Neural progenitor cell (in vitro differentiated cells): ENCODE data around the gene EPN2. TPM values are rescaled to one million over a fixed set of nuclear protein-coding genes. Genes with fewer than 3 reads are reported as not detected.

Experiments used
- DNase-seq: peaks from one replicate; pipeline ENCODE4 v3.0.0-alpha.2; 2016; ENCODE audit warnings: low spot score
- H2AFZ ChIP-seq: fragments of 200-600 bp; sonication (generic); replicated peaks from 2 replicates; pipeline ENCODE4 v1.6.1; 2016; ENCODE audit warnings: antibody characterized with exemption
- H3F3A ChIP-seq: fragments of 200-600 bp; sonication (generic); 2 replicates; pipeline ENCODE4 v1.6.1; 2016; ENCODE audit warnings: antibody characterized with exemption, low read depth
- H3K27ac ChIP-seq: fragments of 200-600 bp; sonication (generic); 2 replicates; pipeline ENCODE4 v1.5.1; 2016; ENCODE audit warnings: mild to moderate bottlenecking
- H3K27me3 ChIP-seq: fragments of 200-600 bp; sonication (generic); 2 replicates; pipeline ENCODE4 v1.6.1; 2016; ENCODE audit warnings: mild to moderate bottlenecking, moderate library complexity
- H3K36me3 ChIP-seq: fragments of 200-600 bp; sonication (generic); 2 replicates; pipeline ENCODE4 v1.5.1; 2016
- H3K4me1 ChIP-seq: fragments of 200-600 bp; sonication (generic); 2 replicates; pipeline ENCODE4 v1.6.1; 2016; ENCODE audit warnings: mixed run types
- H3K4me2 ChIP-seq: fragments of 200-600 bp; sonication (generic); 2 replicates; pipeline ENCODE4 v1.6.1; 2016
- H3K4me3 ChIP-seq: fragments of 200-600 bp; sonication (generic); 2 replicates; pipeline ENCODE4 v1.5.1; 2016
- H3K79me2 ChIP-seq: fragments of 200-600 bp; sonication (generic); 2 replicates; pipeline ENCODE4 v1.6.1; 2016; ENCODE audit warnings: low read depth
- H3K9ac ChIP-seq: fragments of 200-600 bp; sonication (generic); 2 replicates; pipeline ENCODE4 v1.6.1; 2016
- H3K9me3 ChIP-seq: fragments of 200-600 bp; sonication (generic); 2 replicates; pipeline ENCODE4 v1.5.1; 2016; ENCODE audit warnings: low read depth
- H4K20me1 ChIP-seq: fragments of 200-600 bp; sonication (generic); 2 replicates; pipeline ENCODE4 v1.6.1; 2016; ENCODE audit warnings: low read depth
- H3K27ac Mint-ChIP-seq: 3 replicates; pipeline ENCODE4 v1.8.0; 2021; ENCODE audit warnings: mixed read lengths
- H3K27me3 Mint-ChIP-seq: 2 replicates; pipeline ENCODE4 v1.8.0; 2022; ENCODE audit warnings: low read depth, mild to moderate bottlenecking, inconsistent platforms, moderate library complexity, mixed read lengths; ENCODE audit not compliant: insufficient read depth
- H3K36me3 Mint-ChIP-seq: 3 replicates; pipeline ENCODE4 v1.8.0; 2021; ENCODE audit warnings: mixed read lengths
- H3K4me1 Mint-ChIP-seq: 3 replicates; pipeline ENCODE4 v1.8.0; 2021; ENCODE audit warnings: mixed read lengths
- H3K4me3 Mint-ChIP-seq: 3 replicates; pipeline ENCODE4 v1.8.0; 2021; ENCODE audit warnings: mild to moderate bottlenecking, moderate library complexity, mixed read lengths
- H3K9me3 Mint-ChIP-seq: 3 replicates; pipeline ENCODE4 v1.8.0; 2020; ENCODE audit warnings: mixed read lengths
- EZH2 ChIP-seq: fragments of 200-600 bp; sonication (generic); IDR thresholded peaks from 2 replicates; pipeline ENCODE4 v1.6.1; 2017; ENCODE audit warnings: antibody characterized with exemption, mild to moderate bottlenecking, moderate library complexity
- EZH2phosphoT487 ChIP-seq: fragments of 200-600 bp; sonication (generic); IDR thresholded peaks from 2 replicates; pipeline ENCODE4 v1.6.1; 2017; ENCODE audit warnings: antibody characterized with exemption
- total RNA-seq: library from RNA; depleted of rRNA; stranded (reverse); fragments of >200 nt; gene quantifications from 2 replicates; pipeline ENCODE4 v1.2.3, GENCODE V29; 2015; ENCODE audit warnings: low replicate concordance
- TF ChIP-seq, protein P1 (sequence below): fragments of 200-600 bp; sonication (generic); IDR thresholded peaks from 2 replicates; pipeline ENCODE4 v1.5.1; 2017; ENCODE audit warnings: antibody characterized with exemption, mild to moderate bottlenecking

Gene EPN2
- total RNA-seq, 1 donor from 2014 or later = 30.5 TPM

DNA sequence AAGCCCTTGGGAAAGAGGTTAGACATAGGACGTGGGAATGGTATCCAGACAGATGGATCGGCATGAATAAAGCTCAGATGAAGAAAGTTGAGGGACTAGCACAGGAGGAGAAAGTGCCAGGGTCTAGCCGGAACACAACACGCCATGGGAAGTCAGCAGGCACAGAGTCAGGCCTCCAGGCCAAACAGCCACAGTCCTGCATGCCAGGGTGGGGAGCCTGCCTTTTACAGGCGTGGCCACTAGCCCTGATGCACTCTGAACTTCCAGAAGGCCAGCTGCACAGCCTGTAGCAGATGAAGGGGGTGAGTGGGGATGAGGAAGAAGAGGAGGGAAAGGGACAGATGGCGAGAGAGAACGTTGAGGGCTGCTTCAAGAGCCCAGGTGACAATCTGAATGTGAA lies 120.2 kb downstream of the EPN2 start:
- no peaks in the 10 kb centered on the region for H3F3A ChIP-seq
- Mint-ChIP-seq H3K36me3 (peaks cover 15% of the 10 kb centered on the region), H3K9me3 (no peaks in the 10 kb centered on the region), H3K4me1 (peaks cover 14% of the 10 kb centered on the region), H3K27ac (no peak overlapping the region), H3K4me3 (no peak overlapping the region), H3K27me3 (no peaks in the 10 kb centered on the region)
- no peak overlapping the region for H3K27ac ChIP-seq
- TF ChIP-seq EZH2 (no peak), EZH2phosphoT487 (no peak)
- TF ChIP-seq, protein P1, sequence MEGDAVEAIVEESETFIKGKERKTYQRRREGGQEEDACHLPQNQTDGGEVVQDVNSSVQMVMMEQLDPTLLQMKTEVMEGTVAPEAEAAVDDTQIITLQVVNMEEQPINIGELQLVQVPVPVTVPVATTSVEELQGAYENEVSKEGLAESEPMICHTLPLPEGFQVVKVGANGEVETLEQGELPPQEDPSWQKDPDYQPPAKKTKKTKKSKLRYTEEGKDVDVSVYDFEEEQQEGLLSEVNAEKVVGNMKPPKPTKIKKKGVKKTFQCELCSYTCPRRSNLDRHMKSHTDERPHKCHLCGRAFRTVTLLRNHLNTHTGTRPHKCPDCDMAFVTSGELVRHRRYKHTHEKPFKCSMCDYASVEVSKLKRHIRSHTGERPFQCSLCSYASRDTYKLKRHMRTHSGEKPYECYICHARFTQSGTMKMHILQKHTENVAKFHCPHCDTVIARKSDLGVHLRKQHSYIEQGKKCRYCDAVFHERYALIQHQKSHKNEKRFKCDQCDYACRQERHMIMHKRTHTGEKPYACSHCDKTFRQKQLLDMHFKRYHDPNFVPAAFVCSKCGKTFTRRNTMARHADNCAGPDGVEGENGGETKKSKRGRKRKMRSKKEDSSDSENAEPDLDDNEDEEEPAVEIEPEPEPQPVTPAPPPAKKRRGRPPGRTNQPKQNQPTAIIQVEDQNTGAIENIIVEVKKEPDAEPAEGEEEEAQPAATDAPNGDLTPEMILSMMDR = no peak
- no peaks in the 10 kb centered on the region for H3K4me1 ChIP-seq
- no peak overlapping the region for H3K9ac ChIP-seq
- no peaks in the 10 kb centered on the region for H3K79me2 ChIP-seq
- no peaks in the 10 kb centered on the region for H3K27me3 ChIP-seq
- no peaks in the 10 kb centered on the region for H4K20me1 ChIP-seq
- no peaks in the 10 kb centered on the region for H3K9me3 ChIP-seq
- DNase-seq = no peak
- H3K4me3 ChIP-seq = no peak overlapping the region
- H3K4me2 ChIP-seq = no peak overlapping the region
- no peaks in the 10 kb centered on the region for H3K36me3 ChIP-seq
- no peak overlapping the region for H2AFZ ChIP-seq

DNA sequence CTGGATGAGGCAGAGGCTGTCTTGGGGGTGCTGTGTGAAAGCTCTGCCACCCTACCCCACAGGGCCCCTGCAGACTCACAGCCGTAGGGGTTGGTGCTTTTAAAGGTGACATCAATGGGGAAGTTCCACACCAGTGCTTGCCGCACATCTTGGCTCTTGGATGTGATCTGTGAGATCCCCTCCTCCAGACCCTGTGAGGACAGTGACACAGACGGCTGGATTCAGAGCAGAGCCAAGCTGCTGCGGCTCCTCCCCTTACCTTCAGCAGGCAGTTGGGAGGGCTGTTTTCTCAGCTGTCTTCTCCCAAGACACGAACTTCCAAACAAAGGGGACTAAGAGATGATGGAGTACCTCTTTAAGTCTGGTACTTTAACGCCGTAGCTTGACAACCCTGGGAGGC lies 120.6 kb downstream of the EPN2 start:
- H3K27ac Mint-ChIP-seq = no peak overlapping the region
- H3K4me2 ChIP-seq = no peak overlapping the region
- H4K20me1 ChIP-seq = no peaks in the 10 kb centered on the region
- no peak for TF ChIP-seq EZH2
- H3K4me1 Mint-ChIP-seq = peaks cover 14% of the 10 kb centered on the region
- no peaks in the 10 kb centered on the region for H3K9me3 Mint-ChIP-seq
- no peak overlapping the region for H3K4me3 ChIP-seq
- H3F3A ChIP-seq = no peaks in the 10 kb centered on the region
- no peaks in the 10 kb centered on the region for H3K9me3 ChIP-seq
- no peaks in the 10 kb centered on the region for H3K4me1 ChIP-seq
- DNase-seq = no peak
- no peaks in the 10 kb centered on the region for H3K79me2 ChIP-seq
- H3K36me3 ChIP-seq = no peaks in the 10 kb centered on the region
- H3K27me3 ChIP-seq = no peaks in the 10 kb centered on the region
- H3K36me3 Mint-ChIP-seq = peaks cover 15% of the 10 kb centered on the region
- H2AFZ ChIP-seq = no peak overlapping the region
- H3K27me3 Mint-ChIP-seq = no peaks in the 10 kb centered on the region
- H3K27ac ChIP-seq = no peak overlapping the region
- no peak overlapping the region for H3K4me3 Mint-ChIP-seq
- H3K9ac ChIP-seq = no peak overlapping the region

- H3K9ac ChIP-seq = no peak overlapping the region
- H3K9me3 ChIP-seq = no peaks in the 10 kb centered on the region
- Mint-ChIP-seq H3K4me1 (peaks cover 16% of the 10 kb centered on the region), H3K27me3 (peaks cover 2% of the 10 kb centered on the region), H3K36me3 (peaks cover 12% of the 10 kb centered on the region), H3K4me3 (no peak overlapping the region), H3K9me3 (no peaks in the 10 kb centered on the region), H3K27ac (no peak overlapping the region)
- no peaks in the 10 kb centered on the region for H3K27me3 ChIP-seq
- H3K4me2 ChIP-seq = no peak overlapping the region
- no peaks in the 10 kb centered on the region for H4K20me1 ChIP-seq
- TF ChIP-seq EZH2phosphoT487 (no peak), EZH2 (no peak)
- TF ChIP-seq, protein P1 = no peak
- H3K27ac ChIP-seq = no peak overlapping the region
- no peaks in the 10 kb centered on the region for H3K36me3 ChIP-seq
- H3K79me2 ChIP-seq = no peaks in the 10 kb centered on the region
- DNase-seq = no peak
- H3K4me3 ChIP-seq = no peak overlapping the region
- H3K4me1 ChIP-seq = no peaks in the 10 kb centered on the region
- H3F3A ChIP-seq = no peaks in the 10 kb centered on the region
- no peak overlapping the region for H2AFZ ChIP-seq
Measured at GRCh38 chr17:19359151-19359550, 122.0 kb downstream of the EPN2 start.

DNA sequence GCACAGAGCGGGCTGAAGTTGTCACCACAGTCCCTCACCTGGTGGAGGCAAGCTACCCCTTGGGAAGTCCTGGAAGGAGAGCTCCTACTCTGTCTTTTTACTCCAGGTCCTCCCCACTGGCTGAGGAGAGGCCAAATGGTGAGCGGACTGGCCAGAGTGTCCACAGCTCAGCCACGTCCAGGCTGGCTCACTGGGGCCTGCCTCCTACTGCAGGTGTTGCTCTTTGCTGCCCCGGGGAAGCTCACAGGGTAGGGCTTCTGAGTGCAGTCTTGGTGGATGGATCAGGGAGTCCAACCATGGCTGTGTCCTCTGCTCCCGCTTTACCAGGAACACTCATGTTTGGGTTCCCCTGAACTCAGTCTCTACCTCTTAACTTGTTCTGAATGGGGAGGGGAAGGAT lies 122.7 kb downstream of the EPN2 start:
- peaks cover 11% of the 10 kb centered on the region for H3K36me3 Mint-ChIP-seq
- H3K9me3 Mint-ChIP-seq = no peaks in the 10 kb centered on the region
- no peaks in the 10 kb centered on the region for H3K27me3 ChIP-seq
- H3K9me3 ChIP-seq = no peaks in the 10 kb centered on the region
- no peaks in the 10 kb centered on the region for H3K4me1 ChIP-seq
- no peak overlapping the region for H2AFZ ChIP-seq
- peaks cover 2% of the 10 kb centered on the region for H3K27me3 Mint-ChIP-seq
- H3K27ac Mint-ChIP-seq = no peak overlapping the region
- H3K4me2 ChIP-seq = no peak overlapping the region
- H3K9ac ChIP-seq = no peak overlapping the region
- H3K4me3 ChIP-seq = no peak overlapping the region
- H4K20me1 ChIP-seq = no peaks in the 10 kb centered on the region
- DNase-seq = no peak
- no peak overlapping the region for H3K4me3 Mint-ChIP-seq
- no peak overlapping the region for H3K27ac ChIP-seq
- no peak for TF ChIP-seq EZH2
- no peak for TF ChIP-seq EZH2phosphoT487
- TF ChIP-seq, protein P1 = no peak
- H3K79me2 ChIP-seq = no peaks in the 10 kb centered on the region
- peaks cover 19% of the 10 kb centered on the region for H3K4me1 Mint-ChIP-seq
- no peaks in the 10 kb centered on the region for H3K36me3 ChIP-seq
- no peaks in the 10 kb centered on the region for H3F3A ChIP-seq
